HG03558 (cell line): ENCODE results near the gene CPSF2.
"Not testable (repeated sequence)": the region's sequence is repeated elsewhere in the genome, so short reads cannot be mapped to it uniquely, and the experiment has no call there.

Experiments used
- ATAC-seq: cut with Tn5 transposase; IDR thresholded peaks from one replicate; pipeline ENCODE4 v1.9.1; 2021; ENCODE audit warnings: moderate number of reproducible peaks; ENCODE audit not compliant: unreplicated experiment; ENCODE audit errors: extremely low read depth

The CPSF2 gene

DNA sequence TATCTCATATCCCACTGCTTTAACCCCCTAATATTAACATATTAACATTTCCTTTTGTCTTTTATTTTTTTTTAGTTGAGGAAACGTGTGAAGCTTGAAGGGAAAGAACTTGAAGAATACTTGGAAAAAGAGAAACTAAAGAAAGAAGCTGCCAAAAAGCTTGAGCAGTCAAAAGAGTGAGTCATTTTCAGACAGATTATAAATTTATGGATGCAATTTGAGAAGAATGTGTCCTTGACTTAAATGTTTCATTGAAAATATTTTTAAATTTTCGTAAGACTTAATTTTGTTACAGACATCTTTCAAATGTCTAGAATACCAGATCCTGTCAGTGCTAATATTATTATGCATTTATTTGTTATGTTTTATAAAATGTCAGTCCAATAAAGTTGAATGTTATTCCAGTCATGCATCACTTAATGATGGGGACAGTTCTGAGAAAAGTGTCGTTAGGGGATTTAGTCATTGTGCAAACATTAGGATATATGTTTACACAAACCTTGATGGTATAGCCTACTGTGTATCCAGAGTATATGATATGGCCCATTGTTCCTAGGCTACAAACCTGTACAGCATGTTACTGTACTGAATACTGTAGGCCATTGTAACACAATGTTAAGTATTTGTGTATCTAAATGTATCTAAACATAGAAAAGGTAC, 32.6 kb downstream of the CPSF2 start:
- ATAC-seq = no peak

DNA sequence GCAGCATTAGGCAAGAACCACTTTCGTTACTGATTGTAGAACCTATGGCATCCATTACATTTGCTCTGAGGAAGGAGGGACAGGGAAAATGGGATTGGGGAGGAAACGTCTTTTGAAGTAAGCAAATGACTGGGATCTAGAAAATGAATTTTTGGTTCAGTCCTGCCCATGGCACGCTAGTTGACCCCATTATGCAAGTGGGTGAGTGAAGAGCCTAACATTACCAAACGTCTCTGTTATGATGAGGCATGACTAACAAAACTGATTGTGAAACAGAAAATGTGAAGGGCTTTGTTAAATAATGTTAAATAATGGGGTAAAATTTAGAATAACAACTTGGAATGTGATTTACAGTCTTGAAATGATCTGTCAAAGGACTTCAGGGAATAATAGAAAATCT, 38.9 kb downstream of the CPSF2 start:
- no peak for ATAC-seq

DNA sequence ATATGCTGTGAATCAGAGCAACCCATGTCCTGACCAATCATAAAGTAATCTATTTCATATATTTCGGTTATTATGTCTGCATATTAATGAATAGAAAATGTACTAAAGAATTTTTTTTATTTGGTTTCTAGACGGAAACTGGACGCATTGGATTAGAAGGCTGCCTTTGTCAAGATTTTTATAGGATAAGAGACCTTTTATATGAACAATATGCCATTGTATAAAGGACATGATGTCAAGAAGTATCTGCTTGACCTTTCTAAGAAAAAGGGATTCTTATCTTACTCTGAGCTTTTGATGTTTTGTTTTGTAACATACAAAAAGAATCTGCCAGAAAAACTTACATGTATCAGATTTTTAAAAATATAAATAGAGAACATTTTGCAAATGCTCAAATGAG, 39.8 kb downstream of the CPSF2 start:
- no peak for ATAC-seq

DNA sequence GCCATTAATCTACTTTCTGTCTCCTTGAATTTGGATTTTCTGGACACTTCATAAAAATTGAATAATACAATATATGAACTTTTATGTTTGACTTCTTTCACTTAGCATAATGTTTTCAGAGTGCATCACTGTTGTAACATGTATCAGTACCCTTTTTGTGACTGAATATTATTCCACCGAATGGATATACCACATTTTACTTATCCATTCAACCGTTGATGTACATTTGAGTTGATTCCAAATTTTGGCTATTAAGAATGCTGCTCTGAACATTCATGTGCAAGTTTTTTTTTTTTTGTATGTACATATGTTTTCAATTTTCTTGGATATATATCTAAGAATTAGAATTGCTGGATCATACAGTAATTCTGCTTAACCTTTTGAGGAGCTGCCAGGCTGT, 43.2 kb downstream of the CPSF2 start:
- ATAC-seq = no peak

DNA sequence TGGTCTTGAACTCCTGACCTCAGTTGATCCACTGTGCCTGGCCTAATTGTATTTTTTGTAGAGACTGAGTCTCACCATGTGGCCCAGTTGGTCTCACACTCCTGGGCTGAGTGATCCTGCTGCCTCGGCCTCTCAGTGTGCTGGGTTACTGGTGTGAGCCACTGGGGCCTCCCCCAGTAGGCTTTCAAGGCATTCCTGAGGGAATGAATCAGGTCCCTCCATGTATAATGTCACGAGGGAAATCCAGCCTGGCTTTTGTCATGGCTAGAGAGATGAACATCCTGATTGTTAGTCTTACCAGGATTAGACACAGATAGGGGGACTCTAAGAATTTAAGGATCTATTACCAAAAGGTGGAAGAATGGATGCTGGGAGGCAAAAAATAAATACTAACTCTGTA, 51.9 kb downstream of the CPSF2 start:
- ATAC-seq = no peak

DNA sequence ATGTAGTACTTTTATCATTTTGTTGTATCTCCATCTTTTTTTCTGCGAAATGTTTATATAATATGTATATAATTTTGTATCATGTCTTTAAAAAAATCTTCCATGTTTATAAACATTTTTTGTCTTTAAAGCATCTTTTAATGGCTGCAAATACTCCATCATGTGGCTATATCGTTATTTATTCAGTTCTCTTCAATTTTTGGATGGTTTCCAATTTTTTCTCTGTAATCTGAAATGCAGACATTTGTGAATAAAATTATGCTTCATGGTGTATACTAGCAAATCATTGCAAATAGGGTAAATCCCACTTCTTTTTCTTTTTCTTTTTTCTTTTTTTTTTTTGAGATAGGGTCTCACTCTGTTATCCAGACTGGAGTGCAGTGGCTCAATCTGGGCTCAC, 54.0 kb downstream of the CPSF2 start:
- no peak for ATAC-seq

DNA sequence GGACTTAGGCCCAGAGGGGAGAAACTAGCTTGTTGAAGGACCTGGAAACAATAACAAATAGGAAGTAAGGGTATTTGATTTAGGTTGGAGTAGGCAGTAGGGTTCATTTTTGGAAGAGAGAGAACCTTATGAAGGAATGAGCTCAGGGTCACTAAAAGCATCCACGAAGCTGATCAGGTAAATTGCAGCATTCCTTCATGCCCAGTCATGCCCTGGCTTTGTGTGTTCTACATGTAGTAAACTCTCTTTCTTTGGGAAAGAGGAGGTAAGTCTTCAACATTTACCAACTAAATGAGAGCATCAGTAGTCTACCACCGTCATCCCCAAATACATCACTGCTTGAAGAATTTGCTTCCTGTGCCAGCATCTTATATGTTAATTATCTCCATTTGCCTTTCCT, 54.7 kb downstream of the CPSF2 start:
- no peak for ATAC-seq

DNA sequence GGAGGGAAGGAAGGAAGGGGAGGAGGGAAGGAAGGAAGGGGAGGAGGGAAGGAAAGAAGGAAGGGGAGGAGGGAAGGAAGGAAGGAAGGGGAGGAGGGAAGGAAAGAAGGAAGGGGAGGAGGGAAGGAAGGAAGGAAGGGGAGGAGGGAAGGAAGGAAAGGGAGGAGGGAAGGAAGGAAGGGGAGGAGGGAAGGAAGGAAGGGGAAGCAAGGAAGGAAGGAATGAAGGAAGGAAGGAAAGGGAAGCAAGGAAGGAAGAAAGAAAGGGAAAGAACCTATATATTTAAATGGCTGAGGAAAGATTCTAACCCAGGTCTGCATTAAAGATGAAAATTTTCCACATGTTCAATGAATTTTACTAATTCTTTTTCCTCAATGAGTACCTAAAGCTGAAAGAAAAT, 57.4 kb downstream of the CPSF2 start:
- not testable (repeated sequence) for ATAC-seq

DNA sequence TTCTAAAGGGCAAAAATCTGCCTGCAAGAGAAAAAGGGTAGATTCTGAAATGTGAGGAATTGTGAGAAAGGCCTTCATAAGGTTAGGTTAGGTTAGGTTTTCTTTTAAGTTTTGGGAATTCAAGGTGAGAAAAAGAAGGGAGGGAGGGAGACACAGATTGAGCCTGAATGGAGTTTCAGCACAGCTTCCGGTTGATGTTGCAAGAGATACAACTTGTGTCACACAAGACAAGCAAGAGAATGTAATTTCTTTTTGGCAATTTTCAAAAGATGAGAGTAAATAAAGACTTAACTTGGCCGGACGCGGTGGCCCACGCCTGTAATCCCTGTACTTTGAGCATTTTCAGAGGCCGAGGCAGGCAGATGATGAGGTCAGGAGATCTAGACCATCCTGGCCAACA, 63.8 kb downstream of the CPSF2 start:
- no peak for ATAC-seq

DNA sequence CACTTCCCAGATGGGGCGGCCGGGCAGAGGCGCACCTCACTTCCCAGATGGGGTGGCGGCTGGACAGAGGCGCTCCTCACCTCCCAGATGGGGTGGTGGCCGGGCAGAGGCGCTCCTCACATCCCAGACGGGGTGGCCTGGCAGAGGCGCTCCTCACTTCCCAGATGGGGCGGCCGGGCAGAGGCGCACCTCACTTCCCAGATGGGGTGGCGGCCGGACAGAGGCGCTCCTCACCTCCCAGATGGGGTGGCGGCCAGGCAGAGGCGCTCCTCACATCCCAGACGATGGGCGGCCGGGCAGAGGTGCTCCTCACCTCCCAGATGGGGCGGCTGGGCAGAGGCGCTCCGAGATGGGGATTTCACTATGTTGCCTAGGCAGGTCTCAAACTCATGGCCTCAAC, 65.8 kb downstream of the CPSF2 start:
- ATAC-seq = not testable (repeated sequence)

DNA sequence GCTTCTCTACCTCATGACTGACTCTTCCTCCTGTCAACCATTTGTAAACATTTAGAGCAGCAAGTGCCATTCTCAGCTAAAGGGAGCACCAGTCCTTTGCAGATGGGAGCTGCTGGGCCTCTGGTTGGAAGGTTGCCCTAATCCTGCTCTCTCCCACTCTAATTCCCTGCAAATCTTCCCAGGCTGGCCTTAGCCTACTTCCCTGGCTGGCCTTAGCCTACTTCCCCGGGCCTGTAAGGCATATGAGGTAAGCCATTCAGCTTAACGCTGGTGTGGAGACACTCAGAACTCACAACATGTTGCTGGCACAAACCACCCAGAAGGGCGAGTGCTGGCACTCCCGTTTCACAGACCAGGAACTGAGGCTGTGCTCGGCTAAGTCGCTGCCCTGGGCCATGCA, 69.0 kb downstream of the CPSF2 start:
- no peak for ATAC-seq

DNA sequence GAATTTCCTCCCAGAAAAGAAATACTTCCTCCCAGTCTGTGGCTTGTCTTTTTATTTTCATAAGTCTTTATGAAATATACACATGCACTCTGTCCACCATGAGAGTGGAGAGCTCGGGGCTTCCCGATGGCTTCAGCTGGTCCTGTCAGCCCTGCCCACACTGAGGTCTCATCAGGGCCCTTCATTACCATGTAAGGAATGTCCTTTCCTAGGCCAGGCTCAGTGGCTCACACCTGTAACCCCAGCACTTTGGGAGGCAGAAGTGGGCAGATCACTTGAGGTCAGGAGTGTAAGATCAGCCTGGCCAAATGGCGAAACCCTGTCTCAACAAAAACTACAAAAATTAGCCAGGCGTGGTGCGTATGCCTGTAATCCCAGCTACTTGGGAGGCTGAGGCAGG, 77.0 kb downstream of the CPSF2 start:
- ATAC-seq = no peak

DNA sequence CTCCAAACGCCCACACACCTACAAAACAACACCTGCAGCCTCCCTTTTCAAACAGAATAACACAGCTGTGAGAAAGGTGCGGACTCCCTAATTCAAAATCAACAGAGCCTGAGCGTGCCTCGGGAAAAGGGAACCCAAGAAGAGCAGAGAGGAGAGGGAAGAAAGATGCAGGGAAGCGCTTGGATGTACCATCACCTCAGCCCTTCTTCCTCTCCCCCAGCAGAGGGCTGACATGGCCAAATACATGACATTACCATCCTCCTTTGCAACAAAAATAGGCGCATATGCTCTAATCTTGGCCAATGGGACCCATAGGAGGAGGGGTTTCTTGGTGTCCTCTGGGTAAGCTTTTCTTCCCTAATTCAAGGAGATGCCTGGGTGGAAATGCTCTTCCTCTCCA, 78.0 kb downstream of the CPSF2 start:
- no peak for ATAC-seq

DNA sequence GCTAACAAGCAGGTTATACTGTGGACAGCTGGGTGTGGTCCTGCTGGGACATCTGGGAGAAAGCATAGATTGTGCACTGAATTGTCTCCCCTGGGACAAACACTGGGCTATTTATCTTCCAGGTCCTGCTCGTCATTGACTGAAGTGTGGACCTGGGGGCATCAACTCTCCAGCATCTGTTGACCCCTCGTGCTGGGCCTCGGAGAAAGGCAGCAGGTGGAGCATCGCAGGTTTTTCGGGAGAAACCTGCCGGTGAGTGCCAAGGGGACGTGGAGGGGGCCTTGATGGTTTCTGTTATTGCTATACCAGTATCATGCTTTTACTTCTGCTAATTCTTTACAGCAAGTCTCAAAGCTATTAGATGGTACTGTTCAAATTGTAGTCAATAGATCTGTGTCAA, 81.3 kb downstream of the CPSF2 start:
- ATAC-seq = no peak

DNA sequence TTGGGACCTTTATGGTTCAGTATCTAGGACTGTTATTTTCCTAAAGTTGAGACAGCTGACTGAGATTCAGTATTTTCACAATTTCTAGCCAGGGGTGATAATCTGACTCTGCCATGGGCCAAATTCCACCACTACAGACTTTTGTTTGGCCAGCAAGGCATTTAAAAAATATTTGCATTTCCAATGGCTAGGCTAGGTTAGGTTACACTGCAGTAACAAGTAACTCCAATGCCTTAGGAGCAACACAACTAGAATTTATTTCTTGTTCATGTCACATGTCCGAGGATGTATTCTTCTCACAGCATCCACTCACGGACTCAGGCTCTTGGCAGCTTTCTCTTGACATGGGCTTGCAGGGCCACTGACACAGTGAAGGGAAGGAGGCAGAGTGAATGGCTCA, 83.0 kb downstream of the CPSF2 start:
- no peak for ATAC-seq

DNA sequence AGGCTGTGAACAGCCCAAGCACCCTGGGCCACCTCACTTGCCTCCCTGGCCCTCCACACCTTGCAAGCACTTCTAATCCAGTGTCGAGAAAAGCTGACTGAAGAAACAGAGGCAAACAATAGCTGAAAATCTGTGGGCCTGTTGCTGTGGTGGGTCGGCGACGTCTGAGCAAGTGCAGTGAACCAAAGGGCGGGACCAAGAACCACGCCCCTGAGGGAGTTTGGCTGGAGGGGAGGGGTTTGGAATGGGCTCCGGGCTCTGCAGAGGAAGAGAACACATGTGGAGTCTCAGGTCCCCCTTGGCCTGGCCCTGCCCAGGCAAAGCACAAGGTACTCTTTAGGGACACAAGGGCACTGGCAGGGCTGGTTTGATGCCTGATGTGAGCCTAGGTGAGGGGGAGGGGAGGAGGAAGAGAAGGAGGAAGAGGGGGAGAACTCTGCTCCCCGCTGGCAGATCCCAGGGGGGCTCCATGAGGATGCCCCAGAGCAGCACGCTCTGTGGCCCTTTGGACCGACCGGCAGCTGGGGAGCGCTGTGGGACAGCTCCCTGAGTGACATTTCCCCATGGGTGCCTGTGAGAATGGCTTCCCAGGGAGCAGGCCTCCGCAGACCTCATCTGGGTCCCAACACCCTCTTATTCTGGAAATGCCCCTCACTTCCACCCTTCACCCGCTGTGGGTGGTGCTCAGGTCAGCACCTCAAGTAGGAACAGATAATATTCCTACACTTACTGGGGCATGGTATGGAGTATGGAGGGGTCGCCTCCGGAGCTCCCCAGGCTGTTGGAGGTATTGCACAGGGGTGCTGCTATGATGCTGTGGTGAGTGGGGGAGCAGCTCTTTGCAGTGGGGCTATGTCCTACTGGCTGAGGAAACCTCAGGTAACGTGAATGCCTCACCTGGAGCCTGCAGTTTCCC, 85.5 kb downstream of the CPSF2 start:
- no peak for ATAC-seq

DNA sequence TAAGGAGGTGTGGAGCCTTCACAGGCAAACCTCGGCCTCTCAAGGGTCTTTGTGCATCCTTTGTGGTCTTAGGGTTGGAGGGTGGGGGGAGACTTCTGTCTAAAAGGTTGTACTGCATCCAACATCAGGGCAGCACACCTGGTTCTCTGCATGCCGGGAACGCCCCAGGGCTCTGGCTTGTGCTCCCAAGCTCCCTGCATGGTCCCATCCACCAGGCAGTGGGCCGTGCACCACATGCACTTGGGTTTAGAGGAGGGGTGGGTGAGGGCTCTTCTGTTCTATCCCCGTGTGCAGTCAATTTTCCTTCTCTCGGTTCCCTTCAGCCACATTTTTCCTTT, 86.1 kb downstream of the CPSF2 start:
- ATAC-seq = no peak

DNA sequence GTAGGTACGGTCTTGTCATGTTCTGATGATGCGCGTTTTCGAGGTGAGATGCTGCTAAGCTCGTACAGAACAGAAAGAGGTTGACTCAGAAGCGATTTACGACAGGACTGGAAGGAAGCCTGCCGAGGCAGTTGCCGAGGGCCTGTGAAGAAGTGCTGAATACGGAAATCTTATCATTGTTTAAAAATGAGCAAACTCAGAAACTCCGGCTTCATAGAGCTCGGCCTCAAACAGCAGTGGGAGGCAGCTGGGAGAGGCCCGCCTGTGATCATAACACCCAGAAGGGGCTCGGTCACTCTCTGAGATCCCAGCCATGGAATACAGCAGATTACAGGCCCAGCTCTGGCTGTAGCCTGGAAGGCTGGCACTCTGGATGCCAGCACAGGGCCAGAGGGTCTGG, 87.4 kb downstream of the CPSF2 start:
- ATAC-seq = no peak

DNA sequence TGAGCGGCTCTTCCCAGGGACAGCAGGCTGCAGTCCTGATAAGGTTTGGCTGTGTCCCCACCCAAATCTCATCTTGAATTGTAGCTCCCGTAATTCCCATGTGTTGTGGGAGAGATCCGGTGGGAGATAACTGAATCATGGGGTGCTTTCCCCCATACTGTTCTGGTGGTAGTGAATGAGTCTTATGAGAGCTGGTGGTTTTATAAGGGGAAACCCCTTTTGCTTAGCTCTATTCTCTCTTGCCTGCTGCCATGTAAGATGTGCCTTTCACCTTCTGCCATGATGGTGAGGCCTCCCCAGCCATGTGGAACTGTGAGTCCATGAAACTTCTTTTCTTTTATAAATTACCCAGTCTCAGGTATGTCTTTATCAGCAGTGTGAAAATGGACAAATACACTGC, 91.4 kb downstream of the CPSF2 start:
- ATAC-seq = not testable (repeated sequence)

DNA sequence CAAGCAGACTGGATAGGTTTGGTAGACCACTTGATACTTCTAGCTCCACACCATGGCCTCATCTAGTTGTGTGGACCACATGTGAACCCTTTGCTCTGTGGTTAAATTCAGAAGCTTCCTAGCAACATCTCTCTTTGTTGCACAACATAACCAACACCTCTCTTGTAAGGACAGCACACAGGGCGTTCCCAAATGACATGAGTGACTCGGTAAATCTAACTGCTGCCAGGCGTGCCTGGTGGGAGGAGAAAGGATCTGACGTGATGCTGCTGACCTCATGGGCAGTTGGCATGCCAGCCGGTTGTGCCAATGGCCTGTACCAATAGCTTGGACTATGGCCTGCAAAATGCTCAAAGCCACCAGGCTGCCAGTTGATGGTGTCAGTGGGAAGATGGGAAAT, 93.8 kb downstream of the CPSF2 start:
- ATAC-seq = no peak

DNA sequence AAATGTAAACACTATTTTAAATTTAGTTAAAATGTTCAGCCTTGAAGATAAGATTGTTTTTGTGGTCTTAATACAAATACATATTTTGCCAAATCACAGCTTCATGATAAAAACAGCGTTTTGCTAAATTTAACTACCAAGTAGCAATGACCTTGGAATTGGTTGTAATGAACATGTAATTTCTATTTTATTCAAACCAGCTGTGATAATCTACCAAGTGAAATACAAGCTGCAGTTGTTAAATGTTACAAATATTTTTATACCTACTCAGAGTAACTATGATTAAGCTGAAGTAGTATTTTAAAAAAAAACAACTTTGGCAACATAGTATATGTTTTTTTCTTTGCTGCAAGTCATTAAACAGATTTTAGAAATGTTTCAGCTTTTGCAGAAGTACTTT, 96.2 kb downstream of the CPSF2 start:
- ATAC-seq = no peak
